Duodenal mucosa (tissue), 2 donors: Measurements from ENCODE around the gene SLC4A7.

Experiments
- H3K27ac ChIP-seq: one replicate; pipeline ENCODE4 v1.7.0; 2013; ENCODE audit warnings: low read depth, low read length
- H3K27me3 ChIP-seq, 2 donors: one replicate each; pipeline ENCODE4 v1.7.0; 2013; ENCODE audit warnings: low read length in 2 of 2, control low read depth in 1 of 2; ENCODE audit not compliant: insufficient read depth in 2 of 2, control insufficient read depth in 1 of 2
- H3K36me3 ChIP-seq, 2 donors: one replicate each; pipeline ENCODE4 v1.7.0; 2013; ENCODE audit warnings: low read length in 2 of 2, control low read depth in 1 of 2; ENCODE audit not compliant: insufficient read depth in 2 of 2, control insufficient read depth in 1 of 2
- H3K4me1 ChIP-seq, 2 donors: one replicate each; pipeline ENCODE4 v1.7.0; 2013; ENCODE audit warnings: low read length in 2 of 2, control low read depth in 1 of 2; ENCODE audit not compliant: insufficient read depth in 2 of 2, control insufficient read depth in 1 of 2
- H3K4me3 ChIP-seq, 2 donors: one replicate each; pipeline ENCODE4 v1.7.0; 2013; ENCODE audit warnings: low read length in 2 of 2, low read depth in 1 of 2
- H3K9ac ChIP-seq, 2 donors: one replicate each; pipeline ENCODE4 v1.7.0; 2013; ENCODE audit warnings: low read length in 2 of 2, low read depth in 1 of 2
- H3K9me3 ChIP-seq, 2 donors: one replicate each; pipeline ENCODE4 v1.7.0; 2013; ENCODE audit warnings: low read length in 2 of 2, control low read depth in 1 of 2; ENCODE audit not compliant: control insufficient read depth in 1 of 2

Gene SLC4A7

DNA sequence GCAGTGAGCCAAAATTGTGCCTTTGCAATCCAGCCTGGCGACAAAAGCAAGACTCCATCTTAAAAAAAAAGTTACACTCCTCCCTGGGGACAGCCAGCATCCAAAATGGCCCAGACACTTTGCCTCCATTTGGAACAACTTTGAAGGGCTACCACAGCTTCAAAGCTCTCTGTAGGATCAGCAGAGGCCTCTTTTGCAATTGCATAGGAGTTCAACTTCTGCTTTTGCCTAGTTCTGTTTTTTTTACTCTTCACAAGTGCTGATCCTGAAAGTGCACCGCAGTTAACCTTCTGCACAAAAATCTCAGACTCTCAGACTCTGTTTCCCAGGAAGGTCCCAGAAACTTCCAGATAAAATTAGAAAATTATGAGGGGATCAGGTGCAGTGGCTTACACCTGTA is 25.2 kb upstream of the SLC4A7 start:
- Histone ChIP-seq H3K27me3 (no peaks in the 10 kb centered on the region), H3K36me3 (no peaks in the 10 kb centered on the region), H3K9me3 (no peaks in the 10 kb centered on the region), H3K4me3 (no peak overlapping the region), H3K9ac (no peak overlapping the region), H3K27ac (no peak overlapping the region), H3K4me1 (no peaks in the 10 kb centered on the region)

DNA sequence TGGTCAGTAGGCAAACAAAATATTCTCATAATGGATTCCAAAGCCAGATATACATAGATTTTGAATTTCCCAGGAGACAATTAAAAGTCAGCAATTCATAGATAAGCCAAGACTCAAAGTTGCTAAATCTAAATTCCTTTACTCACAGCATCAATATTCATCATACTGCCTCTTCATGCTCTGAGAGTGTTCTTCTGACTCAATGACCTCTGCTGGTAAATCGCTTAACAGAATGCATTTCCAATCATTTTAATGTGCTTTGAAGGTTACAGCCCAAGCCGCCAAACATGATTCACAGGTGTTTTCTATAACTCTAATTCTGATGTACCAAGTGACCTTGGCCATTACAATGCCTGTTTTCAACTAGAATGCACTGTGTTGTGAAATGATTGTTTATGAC is 24.2 kb upstream of the SLC4A7 start:
- Histone ChIP-seq H3K36me3 (no peaks in the 10 kb centered on the region), H3K27me3 (no peaks in the 10 kb centered on the region), H3K27ac (no peak overlapping the region), H3K9ac (no peak overlapping the region), H3K4me1 (no peaks in the 10 kb centered on the region), H3K9me3 (no peaks in the 10 kb centered on the region), H3K4me3 (no peak overlapping the region)

DNA sequence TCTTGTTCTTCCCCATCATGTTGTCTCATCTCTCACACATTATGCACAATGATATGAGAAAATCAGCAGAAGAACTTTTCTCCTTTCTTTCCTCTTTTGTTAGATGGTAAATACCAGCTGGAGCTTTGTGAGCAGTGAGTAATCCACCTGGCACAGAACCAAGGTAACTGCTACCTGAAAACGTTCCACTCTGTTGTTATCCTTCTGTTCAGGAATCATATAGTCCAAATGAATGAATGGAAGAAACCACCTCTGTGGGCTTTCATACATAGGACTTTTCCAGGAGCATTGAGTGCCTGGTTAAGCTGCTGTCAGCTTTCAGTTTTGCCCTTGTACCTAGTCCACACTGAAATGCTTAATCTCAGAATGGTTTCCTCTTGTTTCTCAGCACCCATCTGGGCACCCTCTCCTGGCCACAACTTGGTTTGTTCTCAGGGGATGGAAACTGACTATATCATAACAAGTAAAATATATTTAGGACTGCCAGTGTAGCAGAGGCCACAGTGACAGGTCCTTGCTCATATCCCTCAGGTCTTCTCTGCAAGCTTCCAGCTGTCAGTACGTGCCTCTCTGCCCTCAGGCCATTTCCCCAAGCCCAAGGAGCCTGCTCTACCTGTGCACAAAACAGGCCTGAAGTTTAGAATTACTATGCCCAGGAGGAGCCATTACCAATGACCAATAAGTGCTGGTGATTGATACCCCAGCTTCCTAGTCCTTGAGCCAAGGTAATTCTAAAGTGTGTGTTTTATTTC is 23.5 kb upstream of the SLC4A7 start:
- Histone ChIP-seq H3K9me3 (no peaks in the 10 kb centered on the region), H3K27me3 (no peaks in the 10 kb centered on the region), H3K27ac (no peak overlapping the region), H3K36me3 (no peaks in the 10 kb centered on the region), H3K9ac (no peak overlapping the region), H3K4me3 (no peak overlapping the region), H3K4me1 (no peaks in the 10 kb centered on the region)

DNA sequence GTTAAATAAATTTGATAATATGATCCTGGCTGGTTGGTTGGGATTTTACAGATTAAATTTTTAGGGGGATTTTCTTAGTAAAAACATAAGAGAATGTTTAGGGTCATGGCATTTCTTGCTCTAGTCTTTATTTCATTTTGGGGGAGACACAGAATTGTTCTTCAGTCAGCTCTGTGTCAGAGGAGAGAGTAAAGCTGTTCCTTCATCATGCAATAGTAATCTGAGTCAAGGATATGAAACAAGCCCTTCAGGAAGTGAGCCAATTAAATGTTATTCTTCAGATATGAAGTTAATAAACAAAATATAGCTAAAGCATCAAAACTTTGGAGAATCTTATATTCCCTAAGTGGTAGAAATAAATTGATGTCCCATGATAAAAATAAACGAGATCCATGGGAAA is 22.9 kb upstream of the SLC4A7 start:
- Histone ChIP-seq H3K27me3 (no peaks in the 10 kb centered on the region), H3K4me1 (no peaks in the 10 kb centered on the region), H3K27ac (no peak overlapping the region), H3K9ac (no peak overlapping the region), H3K36me3 (no peaks in the 10 kb centered on the region), H3K9me3 (no peaks in the 10 kb centered on the region), H3K4me3 (no peak overlapping the region)

DNA sequence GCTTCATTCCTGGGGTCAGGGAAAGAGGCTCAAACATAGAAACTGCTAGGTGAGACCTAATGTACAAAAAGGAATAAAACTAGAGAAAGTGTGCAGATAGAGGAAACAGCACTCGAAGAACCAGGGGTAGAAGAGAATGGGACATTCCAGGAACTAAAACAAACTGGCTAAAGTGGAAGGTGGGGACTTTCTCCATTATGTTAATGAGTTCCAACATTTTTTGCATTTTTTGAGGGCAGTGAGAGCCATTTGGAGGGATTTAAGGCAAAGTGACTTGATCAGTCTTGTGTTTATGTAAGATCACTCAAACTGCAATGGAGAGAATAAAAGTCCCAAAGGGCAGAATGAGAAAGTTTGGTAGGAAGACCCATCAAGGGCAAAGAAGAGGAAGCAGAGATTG is 20.6 kb upstream of the SLC4A7 start:
- Histone ChIP-seq H3K4me1 (no peaks in the 10 kb centered on the region), H3K36me3 (no peaks in the 10 kb centered on the region), H3K27me3 (no peaks in the 10 kb centered on the region), H3K27ac (no peak overlapping the region), H3K4me3 (no peak overlapping the region), H3K9ac (no peak overlapping the region), H3K9me3 (no peaks in the 10 kb centered on the region)

DNA sequence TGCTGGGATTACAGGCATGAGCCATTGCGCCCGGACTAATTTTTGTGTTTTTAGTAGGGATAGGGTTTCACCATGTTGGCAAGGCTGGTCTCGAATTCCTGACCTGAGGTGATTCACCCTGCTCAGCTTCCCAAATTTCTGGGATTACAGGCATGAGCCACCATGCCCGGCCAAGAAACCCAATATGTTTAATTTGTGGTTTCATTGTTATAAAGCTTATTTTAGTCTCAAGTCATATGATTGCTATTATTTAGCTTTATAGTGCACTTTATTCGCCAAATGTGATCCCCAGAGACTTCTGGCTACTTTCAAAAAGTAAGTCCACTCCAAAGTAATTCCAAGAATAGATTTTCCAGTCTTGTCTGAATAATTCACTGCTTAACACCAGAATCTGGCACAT is 19.3 kb upstream of the SLC4A7 start:
- no peaks in the 10 kb centered on the region for H3K27me3 ChIP-seq
- H3K4me3 ChIP-seq, result no peak overlapping the region
- no peak overlapping the region for H3K9ac ChIP-seq
- no peak overlapping the region for H3K27ac ChIP-seq
- H3K9me3 ChIP-seq, result no peaks in the 10 kb centered on the region
- H3K36me3 ChIP-seq, result no peaks in the 10 kb centered on the region
- no peaks in the 10 kb centered on the region for H3K4me1 ChIP-seq

DNA sequence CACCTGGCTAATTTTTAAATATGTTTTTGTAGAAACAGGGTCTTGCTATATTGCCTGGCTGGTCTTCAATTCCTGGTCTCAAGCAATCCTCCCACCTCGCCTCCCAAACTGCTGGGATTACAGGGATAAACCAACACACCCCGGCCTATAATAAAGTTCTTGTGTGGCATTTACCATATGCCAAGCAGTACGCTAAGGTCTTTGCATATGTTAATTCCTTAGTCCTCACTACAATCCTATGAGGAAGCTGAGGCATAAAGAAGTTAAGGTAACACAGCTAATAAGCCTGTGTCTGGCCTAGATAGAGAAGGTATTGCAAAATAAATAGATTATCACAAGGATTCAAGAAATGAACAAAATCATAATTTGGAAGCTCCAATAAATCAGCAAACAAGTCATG is 17.6 kb upstream of the SLC4A7 start:
- Histone ChIP-seq H3K4me3 (no peak overlapping the region), H3K36me3 (no peaks in the 10 kb centered on the region), H3K4me1 (no peaks in the 10 kb centered on the region), H3K9ac (no peak overlapping the region), H3K9me3 (no peaks in the 10 kb centered on the region), H3K27me3 (no peaks in the 10 kb centered on the region), H3K27ac (no peak overlapping the region)

DNA sequence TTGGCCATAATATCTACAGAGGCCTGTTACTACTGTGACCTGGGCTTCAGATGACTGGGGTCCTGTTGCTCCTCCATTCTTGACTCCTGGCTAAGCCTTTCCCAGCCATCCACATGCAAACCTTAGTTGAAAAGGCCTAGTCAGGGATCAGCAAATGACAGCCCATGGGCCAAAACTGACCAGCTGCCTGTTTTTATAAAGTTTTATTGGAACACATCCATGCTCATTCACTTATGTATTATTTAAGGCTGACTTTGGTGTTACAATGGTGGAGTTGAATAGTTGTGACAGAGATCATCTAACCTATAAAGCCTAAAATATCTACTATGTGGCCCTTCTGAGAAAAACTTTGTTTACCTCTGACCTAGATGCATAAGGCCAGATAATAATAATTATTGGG is 16.8 kb upstream of the SLC4A7 start:
- Histone ChIP-seq H3K4me1 (no peaks in the 10 kb centered on the region), H3K9ac (no peak overlapping the region), H3K4me3 (no peak overlapping the region), H3K27me3 (no peaks in the 10 kb centered on the region), H3K9me3 (no peaks in the 10 kb centered on the region), H3K27ac (no peak overlapping the region), H3K36me3 (no peaks in the 10 kb centered on the region)

DNA sequence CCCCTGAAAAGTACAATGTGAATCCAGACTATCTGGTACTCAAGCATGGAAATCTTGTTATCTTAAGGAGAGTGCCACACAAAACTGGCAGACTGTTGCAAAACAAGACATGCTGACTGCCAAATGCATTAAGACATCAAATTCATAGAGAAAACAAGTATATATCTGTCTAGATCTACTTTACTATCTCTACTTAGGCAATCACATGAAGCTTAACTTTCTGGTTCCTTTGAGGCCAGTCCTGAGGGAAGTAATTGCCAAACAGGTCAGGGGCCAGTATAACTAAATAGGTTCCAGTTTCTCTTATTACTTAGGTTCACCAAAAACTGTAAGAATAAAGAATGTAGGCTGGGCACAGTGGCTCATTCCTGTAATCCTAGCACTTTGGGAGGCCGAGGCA is 15.9 kb upstream of the SLC4A7 start:
- Histone ChIP-seq H3K9me3 (no peaks in the 10 kb centered on the region), H3K36me3 (no peaks in the 10 kb centered on the region), H3K4me3 (no peak overlapping the region), H3K27ac (no peak overlapping the region), H3K9ac (no peak overlapping the region), H3K4me1 (no peaks in the 10 kb centered on the region), H3K27me3 (no peaks in the 10 kb centered on the region)

DNA sequence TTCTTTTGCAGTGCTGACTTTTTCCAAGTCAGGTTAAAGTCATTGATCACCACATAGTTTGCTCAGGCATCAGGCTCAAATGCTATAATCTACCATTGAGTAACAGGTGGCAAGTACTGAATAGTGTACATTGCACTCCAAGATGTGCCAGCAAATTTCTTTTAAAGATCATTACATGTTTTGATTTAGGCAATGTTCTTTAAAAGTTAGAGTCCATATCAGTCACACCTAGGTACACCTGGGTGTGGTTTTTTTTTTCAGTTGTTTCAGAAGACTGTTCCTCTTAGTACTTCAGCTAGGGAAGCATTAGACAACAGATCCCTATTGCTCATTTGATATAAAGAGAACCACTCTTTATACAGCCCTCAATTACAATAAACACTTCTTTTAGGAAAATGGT is 10.6 kb upstream of the SLC4A7 start:
- no peak overlapping the region for H3K27ac ChIP-seq
- no peak overlapping the region for H3K4me3 ChIP-seq

DNA sequence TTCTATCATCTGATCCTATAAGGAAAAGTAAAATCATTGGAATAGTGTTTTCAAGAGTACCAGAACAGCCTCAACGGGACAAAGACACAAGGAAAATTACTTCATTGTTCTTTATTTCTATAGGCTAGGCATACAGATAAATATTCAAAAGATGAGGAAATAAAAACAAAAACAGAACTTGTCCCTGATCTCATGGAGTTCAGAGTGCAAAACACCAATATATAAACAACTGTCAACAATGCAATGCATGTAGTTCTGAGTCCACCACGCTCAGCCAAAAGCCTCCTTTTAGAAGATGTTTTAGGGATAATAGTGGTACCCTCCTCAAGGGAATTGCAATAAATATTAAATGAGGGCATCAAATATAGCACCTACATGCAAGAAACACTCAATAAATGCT is 4.6 kb upstream of the SLC4A7 start:
- no peak overlapping the region for H3K27ac ChIP-seq
- no peaks in the 10 kb centered on the region for H3K36me3 ChIP-seq
- H3K9me3 ChIP-seq, result no peaks in the 10 kb centered on the region
- H3K9ac ChIP-seq, result no peak overlapping the region
- H3K4me1 ChIP-seq, result no peaks in the 10 kb centered on the region
- H3K4me3 ChIP-seq, result no peak overlapping the region
- H3K27me3 ChIP-seq, result no peaks in the 10 kb centered on the region

More for the DNA sequence above, 10.6 kb upstream of the SLC4A7 start:
- Histone ChIP-seq H3K9me3 (no peaks in the 10 kb centered on the region), H3K4me1 (no peaks in the 10 kb centered on the region), H3K27me3 (no peaks in the 10 kb centered on the region), H3K36me3 (no peaks in the 10 kb centered on the region), H3K9ac (no peak overlapping the region)
